Ramos (cell line): ENCODE data around the gene B3GAT1.
"Not testable (repeated sequence)": the region's sequence is repeated elsewhere in the genome, so short reads cannot be mapped to it uniquely, and the experiment has no call there.

Source experiments
- in situ Hi-C: fragments of 300-500 bp; cut with MboI; formaldehyde crosslinking; loops from one replicate; pipeline ENCODE4 v1.14.3; 2022; ENCODE audit warnings: low sequenced_read_pairs; ENCODE audit not compliant: unreplicated experiment

B3GAT1 gene

DNA sequence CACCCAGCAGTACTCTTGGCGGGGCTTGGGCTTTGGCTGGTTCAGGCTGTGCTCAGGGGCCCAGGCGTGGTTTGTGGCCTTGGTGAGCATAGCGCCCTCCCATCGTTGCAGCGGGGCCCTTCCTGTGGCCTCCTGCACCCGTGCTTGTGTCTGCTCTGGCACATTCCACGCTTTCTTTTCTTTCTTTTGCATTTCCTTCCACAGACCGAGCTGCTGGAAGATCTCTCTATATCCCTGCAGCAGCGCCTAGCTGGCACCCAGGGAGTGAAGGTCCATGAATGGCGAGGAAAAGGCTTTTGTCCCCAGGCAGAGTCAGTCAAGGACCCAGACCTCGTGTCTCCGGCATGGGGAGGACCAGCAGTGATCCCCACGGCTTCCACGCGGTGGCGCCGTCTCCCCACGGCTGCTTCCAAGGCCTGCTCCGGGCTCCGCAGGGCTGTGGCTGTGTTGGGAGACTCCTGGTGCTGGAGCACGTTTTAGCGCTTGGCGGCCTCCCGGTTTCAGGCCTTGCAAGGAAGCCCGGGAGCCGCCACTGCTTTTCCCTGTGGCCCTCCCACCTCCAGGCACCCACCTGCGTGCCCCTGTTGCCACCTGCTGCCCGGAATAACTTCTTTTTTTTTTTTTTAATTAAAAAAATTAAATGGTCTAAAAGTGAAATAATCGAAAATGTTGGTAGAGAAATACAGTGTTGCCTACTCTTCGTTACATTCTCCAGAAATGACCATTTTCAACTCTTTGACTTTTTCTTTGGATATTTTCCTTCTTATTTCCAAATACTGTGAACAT is 51.8 kb downstream of the B3GAT1 start:
- in situ Hi-C loops: no loop called here

DNA sequence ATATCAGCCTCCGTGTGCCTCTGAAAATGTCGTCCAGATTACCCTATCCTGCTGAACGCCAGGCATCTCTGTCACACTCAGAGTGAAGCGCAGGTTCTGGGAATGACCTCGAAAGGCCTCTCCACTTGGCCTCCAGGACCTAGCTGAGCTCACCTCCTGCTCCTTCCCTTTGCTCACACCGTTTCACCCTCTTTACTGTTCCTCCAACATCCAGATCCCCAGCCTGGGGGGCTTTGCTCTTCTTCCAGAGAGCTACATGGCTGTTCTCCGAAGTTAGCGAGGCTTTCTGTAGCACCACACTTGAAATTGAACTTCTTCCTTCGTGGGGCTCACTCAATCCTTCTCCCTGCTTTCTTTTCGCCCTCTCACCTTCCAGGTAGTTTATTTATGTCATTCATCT is 52.4 kb downstream of the B3GAT1 start:
- in situ Hi-C loops: no loop called here

DNA sequence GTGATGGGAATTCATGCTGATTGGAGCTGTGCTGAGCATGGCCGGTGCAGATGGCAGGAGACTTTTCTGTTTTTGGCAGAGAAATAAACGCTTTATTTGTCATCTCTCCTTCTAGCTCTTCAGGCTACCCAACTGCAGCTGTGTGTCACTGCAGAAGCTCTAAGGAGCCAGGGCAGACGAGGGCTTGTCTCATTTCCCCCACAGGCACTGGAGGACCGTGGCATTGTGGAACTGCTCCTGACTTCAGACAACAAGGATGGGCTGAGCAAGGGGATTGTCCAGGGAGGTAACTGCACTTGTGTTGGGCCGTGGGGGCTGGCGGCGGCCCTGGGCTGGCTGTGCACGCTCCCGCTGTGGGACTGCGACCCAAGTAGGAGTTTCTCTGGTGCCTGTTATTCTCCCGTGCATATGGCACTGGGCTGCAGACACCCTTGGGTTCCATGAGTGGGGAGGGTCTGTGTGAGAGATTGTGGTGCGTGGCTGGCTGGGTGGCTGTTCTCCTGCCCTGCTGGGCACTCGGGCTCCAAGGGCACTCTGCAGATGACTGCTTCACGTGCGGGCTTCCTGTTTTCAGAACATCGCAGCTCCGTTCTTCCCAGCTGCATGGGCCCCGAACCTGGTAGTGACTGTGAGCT is 53.1 kb downstream of the B3GAT1 start:
- in situ Hi-C loops: no loop called here

DNA sequence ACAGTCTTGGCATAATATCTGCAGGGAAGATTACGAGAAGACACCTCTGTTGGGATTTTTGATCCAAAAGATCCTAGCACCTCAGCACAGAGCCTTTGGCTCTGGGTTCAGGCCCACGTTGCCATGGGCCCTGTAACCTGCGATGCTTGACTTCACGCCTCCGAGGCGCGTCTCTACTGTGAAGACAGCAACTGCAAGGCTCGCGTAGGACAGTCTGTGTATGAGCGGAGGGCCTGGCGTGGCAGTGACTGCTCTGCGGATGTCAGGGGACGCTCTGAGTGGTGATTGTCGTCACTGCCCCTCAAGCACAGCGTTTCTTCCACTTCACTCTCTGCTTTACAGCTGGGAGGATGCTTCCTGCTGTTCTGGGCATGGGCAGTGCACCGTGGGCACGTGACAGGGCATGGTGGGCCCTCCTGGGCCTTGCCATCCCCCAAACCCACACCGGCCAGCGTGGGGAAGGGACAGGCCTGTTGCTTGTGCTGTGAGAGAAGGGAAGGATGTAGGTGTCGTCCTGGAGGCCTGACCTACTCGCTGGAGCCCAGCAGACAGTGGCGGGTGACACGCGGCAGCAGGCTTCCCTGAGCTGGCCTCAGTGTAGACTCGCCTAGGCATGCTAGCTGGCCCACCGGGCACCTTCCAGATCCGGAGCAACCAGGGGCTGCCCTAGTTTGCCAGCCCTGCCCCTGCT is 53.7 kb downstream of the B3GAT1 start:
- in situ Hi-C loops: no loop called here

DNA sequence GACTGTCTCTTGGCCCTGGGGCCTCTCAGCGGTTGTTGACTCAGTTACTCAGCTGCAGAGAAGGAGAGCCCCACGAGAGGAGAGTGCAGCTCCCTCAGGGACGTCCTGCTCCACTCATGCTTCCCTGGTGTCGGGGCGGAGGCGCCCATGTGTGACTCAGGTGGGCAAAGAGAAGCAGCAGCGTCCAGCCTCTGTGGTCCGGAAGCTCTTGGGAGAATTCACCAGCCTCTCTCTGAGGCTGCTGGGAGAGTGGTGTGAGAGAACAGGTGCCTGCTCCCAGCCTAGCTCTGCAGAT is 54.5 kb downstream of the B3GAT1 start:
- in situ Hi-C loops: no loop called here

DNA sequence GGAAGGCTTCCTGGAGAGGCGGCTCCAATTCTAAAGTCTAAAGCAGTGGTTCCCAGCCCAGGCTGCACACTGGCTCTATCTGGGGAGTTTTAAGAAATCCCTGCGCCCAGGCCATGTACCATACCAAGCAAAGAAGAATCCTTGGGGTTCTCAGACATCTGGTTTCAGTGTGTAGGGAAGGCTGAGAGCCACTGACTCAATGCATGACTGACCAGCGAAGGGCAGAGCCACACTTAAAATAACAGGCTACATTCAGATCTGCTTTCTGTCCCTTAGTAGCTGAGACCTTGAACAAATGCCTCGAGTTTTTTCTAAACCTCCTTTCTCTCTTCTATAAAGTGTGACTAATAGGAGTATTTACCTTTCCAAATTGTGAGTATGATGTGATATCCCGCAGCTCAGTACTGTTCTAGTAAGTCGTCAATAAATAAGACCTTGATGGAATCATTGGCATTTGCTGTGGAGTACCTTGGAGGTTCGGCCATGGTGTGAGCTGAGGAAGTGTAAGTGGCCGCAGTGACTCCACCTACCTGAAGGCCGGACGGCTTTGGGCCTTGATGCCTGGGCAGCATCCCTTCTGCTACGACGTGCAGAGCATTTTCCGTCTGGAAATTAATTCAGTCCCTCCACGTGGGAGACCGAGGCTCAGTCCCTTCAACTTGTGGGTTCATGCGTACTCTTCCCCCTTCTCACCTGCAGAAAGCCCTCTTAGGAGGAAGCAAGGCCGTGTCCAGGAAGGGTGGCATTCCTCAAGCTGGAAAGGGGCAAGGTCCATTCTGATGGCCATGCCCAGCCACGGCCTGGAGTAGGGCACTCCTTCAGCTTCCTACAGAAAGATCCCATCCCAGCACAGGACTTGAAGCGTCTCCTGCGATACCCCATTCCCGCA is 55.1 kb downstream of the B3GAT1 start:
- in situ Hi-C loops: no loop called here

DNA sequence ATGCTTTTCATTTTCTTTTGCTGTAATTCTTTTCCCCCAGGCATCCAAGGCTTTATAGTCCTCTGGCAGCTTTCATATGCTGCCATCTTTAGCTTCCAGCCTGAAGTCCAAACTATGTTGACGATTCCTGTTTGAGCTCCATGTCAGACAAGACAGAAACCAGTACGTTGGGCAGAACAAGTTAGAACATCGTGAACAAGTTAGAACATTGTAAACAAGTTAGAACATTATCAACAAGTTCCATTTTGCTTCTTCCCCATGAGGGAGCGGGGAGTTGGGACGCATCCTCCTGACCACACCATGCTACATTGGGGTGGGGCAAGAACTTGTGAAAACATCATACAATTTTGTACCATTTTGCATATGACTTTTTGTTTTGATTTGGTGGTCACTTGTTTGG is 56.4 kb downstream of the B3GAT1 start:
- in situ Hi-C loops: no loop called here

DNA sequence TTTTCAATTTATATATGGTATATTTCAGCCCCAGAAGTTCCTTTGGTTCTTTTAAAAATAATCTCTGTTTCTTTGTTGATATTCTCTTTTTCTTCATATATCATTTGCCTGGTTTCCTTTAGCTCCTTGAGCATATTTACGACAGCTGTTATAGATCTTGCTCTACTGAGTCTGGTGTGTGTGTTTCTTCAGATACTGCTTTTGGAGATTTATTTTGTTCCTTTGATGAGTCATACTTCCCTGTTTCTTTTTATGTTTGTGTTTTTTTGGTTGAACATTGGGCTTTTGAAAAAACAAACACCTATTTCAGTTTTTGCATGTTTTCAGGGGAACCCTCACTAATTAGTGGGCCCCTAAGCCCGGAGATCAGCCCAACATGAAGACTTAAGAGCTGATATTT is 56.9 kb downstream of the B3GAT1 start:
- in situ Hi-C loops: no loop called here

DNA sequence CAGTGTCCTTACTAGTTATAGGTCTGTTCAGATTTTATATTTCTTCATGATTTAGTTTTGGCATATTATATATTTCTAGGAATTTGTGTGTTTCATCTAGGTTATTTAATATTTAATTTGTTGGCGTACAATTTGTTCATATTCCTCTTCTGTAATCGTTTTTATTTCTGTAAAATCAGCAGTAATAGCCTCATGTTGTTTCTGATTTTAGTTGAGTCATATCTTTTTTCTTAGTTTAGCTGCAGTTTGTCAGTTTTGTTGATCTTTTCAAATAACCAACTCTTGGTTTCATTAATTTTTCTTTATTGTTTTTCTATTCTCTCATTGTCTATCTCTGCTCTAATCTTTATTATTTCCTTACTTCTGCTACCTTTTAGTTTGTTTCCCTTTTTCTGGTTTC is 59.9 kb downstream of the B3GAT1 start:
- in situ Hi-C loops: no loop called here

DNA sequence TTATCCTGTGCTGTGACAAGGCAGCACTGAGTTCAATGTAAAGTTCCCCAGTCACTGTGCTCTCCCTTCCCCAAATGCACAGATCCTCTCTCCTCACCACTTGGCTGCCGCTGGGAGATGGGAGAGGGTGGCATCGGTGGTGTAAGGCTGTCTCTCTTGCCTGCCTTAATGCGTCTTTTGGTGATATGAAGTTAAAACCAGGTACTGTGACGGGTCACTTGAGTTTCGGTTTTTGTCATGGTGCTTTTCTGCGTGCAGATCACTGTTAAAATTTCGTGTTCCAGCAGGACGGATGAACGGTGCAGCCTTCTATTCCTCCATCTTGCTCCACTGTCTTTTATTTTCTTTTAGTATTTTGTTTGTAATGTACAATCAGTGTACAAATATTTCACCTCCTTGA is 61.7 kb downstream of the B3GAT1 start:
- in situ Hi-C loops: no loop called here

DNA sequence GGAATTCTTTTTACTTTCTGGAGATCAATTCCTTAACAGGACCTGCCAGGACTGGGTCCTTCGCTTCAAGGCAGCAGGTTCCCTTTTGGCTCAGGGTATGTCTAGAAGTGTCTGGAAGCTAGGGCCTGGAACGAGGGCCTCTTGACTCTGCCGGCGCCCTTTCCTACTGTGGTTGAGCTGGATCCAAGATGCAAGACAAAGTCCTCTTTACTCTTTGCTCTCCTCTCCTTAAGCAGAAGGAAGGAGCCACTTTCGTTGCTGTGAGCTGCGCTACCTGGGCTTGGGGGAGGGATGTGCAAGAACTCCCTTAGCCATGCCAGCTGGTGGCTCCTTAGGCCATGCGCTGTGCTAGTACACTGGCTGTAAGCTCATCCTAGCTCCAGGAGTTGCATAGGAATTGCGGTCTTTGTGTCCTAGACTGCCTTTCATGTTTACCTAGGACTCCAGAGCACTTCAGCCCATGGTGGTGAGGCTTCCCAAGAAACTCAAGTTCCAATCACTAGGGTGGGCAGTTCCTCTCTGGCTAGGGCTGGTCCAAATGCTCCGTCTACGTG is 62.2 kb downstream of the B3GAT1 start:
- in situ Hi-C loops: no loop called here

DNA sequence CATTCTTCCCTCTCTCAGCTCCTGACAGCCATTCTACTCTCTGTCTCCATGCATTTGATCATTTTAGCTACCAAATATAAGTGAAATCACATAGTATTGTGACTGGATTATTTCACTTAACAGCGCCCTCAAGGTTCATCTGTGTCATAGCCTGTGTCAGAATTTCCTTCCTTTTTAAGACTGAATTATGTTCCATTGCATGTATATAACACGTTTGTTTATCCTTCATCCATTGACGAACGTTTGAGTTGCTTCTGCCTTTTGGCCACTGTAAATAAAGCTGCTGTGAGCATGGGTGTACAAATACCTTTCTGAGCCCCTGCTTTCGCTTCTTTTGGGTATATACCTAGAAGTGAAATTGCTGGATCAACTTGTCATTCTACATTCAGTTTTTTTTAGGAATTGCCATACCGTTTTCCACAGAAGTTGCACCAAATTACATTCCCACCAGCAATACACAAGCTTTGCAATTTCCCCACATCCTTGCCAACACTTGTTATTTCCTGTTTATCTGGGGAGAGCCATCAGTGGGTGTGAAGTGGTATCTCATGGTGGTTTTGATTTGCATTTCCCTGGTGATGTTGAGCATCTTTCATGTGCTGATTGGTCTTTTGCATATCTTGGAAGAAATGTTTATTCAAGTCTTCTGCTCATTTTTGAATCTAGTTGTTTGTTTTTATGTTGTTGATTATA is 62.8 kb downstream of the B3GAT1 start:
- in situ Hi-C loops: no loop called here

DNA sequence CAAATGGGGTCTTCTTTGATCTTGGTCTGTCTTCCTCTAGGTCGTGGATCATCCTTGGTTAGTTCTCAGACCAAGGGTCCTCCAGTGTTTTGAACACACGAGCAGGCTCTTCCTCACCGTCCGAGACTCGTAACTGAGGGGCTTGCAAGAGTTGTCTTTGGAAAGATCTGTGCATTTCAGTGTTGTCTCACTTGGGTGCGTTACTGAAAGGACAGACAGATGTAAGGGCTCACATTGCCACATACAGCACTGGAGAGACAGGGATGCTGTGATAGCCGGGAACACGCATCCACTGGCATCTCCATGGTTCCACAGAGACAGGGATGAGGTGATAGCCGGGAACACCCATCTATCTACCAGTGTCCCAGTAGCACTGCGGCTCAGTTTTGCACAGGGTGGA is 64.6 kb downstream of the B3GAT1 start:
- in situ Hi-C loops: no loop called here

DNA sequence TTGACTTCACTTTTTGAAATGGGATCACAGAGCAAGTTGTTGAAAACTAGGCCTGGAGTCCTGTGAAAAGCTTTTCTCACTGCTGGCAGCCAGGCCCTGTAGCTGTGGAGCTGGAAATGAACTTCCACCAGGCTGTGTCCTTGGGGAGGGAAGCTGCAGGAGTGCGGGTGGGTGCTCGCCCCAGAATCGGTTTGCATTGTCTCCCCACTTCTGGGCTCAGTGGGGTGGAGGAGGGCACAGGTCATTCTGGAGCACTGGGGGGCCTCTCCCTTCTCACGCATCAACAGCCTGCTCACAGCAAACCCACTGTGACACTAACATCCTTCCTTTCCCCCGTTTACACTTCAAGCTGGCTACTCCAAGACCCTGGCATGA is 65.1 kb downstream of the B3GAT1 start:
- in situ Hi-C loops: no loop called here

DNA sequence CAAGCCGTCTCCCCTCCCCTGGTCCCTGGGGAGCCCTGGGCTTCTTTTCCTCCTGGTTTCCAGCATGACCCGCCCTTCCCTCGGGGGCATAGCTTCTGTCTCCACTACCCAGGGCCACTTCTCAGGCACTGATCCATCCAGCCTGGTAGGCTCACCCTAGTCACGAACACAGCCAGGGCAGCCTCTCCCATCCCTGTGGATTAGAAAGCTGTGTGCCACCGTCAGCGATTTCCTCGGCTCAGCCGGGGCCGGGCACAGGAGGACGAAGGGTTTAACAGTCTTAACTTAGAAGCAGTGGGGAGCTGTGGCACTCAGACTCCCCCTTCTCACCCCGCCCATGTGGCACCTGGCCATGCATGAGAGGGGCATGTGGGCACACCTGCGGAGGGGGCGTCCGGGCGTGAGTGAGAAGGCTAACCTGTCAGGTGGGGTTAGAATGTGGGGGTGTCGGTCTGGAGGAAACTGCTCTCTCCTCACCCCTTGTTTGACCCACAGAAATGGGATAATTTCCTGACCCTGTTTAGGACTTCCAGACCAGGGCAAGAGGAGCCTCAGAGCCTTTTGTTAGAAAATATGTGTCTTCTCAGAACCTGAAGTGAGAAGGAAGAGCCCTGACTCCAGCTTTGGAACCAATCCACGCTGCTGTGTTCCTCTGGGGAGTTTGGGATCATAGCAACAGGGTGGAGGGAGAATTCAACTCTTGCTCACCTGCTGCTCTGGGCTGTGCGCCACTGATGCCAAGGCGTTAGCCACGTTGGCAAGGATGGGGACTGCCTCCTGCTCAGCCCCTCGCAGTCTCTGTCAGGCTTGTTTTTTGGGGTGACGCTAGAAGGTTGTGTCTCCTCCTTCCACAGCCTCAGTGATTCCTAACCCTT is 65.7 kb downstream of the B3GAT1 start:
- in situ Hi-C loops: no loop called here

DNA sequence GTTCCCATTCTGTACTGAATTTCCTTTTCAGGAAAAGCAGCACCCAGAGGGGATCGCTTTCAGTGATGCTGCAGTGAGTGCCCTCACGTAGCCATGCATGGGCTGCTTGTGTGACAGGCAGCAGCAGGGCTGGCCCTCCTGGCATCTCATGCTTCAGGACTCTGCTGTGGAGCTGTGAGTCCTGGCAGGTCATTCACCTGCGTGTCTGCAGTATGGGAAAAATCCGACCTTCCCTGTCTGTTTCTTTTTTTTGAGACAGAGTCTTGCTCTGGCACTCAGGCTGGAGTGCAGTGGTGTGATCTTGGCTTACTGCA is 66.8 kb downstream of the B3GAT1 start:
- in situ Hi-C loops: no loop called here

DNA sequence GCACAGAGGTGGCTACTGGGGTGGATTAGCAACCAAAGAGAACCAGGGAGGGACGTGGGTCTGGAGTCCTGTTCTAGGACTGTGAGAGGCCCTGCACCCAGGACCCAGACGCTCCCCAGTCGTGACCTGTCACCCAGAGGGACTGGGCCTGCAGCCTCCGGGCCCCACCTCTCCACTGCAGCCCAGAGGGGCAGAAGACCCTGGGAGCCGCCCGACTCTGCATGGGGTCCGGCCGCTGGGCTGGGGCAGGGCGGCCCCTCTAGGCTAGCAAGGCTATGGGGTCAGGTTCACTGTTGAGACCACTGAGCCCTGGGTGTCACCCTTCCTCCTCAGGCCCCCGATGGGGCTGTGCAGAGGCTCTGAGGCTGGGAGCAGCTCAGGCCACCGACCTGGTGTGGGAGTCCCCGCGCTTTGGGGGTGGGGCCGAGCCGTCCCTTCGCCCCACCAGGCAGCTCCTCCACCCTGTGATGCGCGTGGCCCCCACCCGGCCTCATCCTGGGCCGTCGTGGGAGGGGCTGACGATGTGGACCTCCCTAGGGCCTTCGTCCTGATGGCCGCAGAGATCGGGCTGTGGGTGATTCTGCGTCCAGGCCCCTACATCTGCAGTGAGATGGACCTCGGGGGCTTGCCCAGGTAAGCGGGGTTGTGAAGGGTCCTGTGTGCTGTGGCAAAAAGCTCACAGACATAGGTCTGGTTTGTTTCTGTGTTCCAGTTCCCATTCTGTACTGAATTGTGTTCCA is 67.4 kb downstream of the B3GAT1 start:
- in situ Hi-C loops: not testable (repeated sequence)

DNA sequence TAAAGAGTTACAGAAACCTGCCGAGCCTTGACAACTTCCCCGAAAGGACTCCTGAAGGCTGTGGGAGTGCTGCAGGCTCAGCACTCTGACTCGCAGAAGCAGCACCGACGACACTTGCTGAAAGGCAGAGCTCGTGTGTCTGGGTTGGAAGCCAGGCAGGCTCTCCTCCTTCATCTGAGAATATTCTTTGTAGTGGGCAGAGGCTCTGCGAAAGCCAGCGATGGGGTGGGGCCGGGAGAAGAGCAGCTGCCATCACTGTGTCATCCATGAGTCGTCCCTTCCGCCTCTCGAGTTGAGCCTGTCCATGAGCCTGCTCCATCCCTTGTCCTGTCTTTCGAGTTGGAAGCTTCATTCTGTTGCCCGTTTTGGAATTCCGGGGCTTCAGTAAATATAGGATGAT is 68.4 kb downstream of the B3GAT1 start:
- in situ Hi-C loops: no loop called here
